Activated B cell treated with CpG ODN at 0.5 μM for 24 hours (primary cell): ENCODE measurements around the gene NBL1. TPM values are rescaled to one million over a fixed set of nuclear protein-coding genes. Genes with fewer than 3 reads are reported as not detected.

Source experiments
- ATAC-seq: fragments of 200-7000 bp; cut with Tn5 transposase; one replicate; pipeline ENCODE4 v1.10.0; 2021; ENCODE audit warnings: low read depth, mild to moderate bottlenecking, moderate library complexity
- CTCF ChIA-PET: fragments of 350-600 bp; sonication (Branson Sonifier 250); formaldehyde crosslinking; loops from one replicate; lab custom pipeline; 2021; ENCODE audit warnings: antibody characterized with exemption; lab: Charles Lee
- POLR2A ChIA-PET: fragments of 350-600 bp; sonication (Branson Sonifier 250); formaldehyde crosslinking; loops from one replicate; lab custom pipeline; 2021; ENCODE audit warnings: antibody characterized with exemption; lab: Charles Lee
- DNase-seq: peaks from one replicate; pipeline ENCODE4 v3.0.0; 2022
- H3K27ac Mint-ChIP-seq: one replicate; pipeline ENCODE4 v1.8.0; 2020; ENCODE audit warnings: mixed read lengths
- H3K27me3 Mint-ChIP-seq: one replicate; pipeline ENCODE4 v1.8.0; 2021; ENCODE audit warnings: mixed read lengths
- H3K36me3 Mint-ChIP-seq: one replicate; pipeline ENCODE4 v1.8.0; 2021; ENCODE audit warnings: low read depth, mixed read lengths
- H3K4me1 Mint-ChIP-seq: one replicate; pipeline ENCODE4 v1.8.0; 2021; ENCODE audit warnings: mixed read lengths
- H3K4me3 Mint-ChIP-seq: one replicate; pipeline ENCODE4 v1.8.0; 2020; ENCODE audit warnings: mild to moderate bottlenecking, mixed read lengths
- H3K9me3 Mint-ChIP-seq: one replicate; pipeline ENCODE4 v1.8.0; 2020; ENCODE audit warnings: mixed read lengths
- intact Hi-C: fragments of 100-400 bp; cut with micrococcal nuclease; formaldehyde crosslinking; loops from one replicate; pipeline ENCODE4 v1.15.1; 2024
- total RNA-seq: library from RNA; stranded (reverse); gene quantifications from 2 replicates; pipeline ENCODE4 v1.2.3, GENCODE V29; 2022
- TF ChIP-seq, protein P1 (sequence below): fragments of 200-600 bp; IDR thresholded peaks from one replicate; pipeline ENCODE4 v1.8.0; 2022; ENCODE audit warnings: antibody characterized with exemption, mild to moderate bottlenecking

The NBL1 gene
- total RNA-seq, 1 donor from 2014 or later: 0.64 TPM

DNA sequence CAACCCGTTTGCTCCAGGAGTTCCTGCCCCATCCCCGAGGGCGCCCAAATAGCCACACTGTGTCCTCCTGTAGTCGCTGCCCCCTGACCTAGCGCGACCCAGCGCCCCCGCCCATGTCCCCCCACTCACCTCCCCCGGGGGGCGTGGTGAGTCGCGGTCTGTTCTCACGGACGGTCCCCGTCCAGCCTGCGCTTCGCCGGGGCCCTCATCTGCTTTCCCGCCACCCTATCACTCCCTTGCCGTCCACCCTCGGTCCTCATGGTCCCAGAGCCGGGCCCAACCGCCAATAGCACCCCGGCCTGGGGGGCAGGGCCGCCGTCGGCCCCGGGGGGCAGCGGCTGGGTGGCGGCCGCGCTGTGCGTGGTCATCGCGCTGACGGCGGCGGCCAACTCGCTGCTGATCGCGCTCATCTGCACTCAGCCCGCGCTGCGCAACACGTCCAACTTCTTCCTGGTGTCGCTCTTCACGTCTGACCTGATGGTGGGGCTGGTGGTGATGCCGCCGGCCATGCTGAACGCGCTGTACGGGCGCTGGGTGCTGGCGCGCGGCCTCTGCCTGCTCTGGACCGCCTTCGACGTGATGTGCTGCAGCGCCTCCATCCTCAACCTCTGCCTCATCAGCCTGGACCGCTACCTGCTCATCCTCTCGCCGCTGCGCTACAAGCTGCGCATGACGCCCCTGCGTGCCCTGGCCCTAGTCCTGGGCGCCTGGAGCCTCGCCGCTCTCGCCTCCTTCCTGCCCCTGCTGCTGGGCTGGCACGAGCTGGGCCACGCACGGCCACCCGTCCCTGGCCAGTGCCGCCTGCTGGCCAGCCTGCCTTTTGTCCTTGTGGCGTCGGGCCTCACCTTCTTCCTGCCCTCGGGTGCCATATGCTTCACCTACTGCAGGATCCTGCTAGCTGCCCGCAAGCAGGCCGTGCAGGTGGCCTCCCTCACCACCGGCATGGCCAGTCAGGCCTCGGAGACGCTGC lies 21.7 kb downstream of the NBL1 start:
- no peaks in the 10 kb centered on the region for H3K9me3 Mint-ChIP-seq
- H3K4me1 Mint-ChIP-seq: peaks cover 23% of the 10 kb centered on the region
- intact Hi-C loops: no loop called here
- H3K27me3 Mint-ChIP-seq: peaks cover 51% of the 10 kb centered on the region
- ATAC-seq (no peak), DNase-seq (no peak)
- H3K27ac Mint-ChIP-seq: no peak overlapping the region
- H3K4me3 Mint-ChIP-seq: peak overlapping the region; percentile 69
- TF ChIP-seq, protein P1, sequence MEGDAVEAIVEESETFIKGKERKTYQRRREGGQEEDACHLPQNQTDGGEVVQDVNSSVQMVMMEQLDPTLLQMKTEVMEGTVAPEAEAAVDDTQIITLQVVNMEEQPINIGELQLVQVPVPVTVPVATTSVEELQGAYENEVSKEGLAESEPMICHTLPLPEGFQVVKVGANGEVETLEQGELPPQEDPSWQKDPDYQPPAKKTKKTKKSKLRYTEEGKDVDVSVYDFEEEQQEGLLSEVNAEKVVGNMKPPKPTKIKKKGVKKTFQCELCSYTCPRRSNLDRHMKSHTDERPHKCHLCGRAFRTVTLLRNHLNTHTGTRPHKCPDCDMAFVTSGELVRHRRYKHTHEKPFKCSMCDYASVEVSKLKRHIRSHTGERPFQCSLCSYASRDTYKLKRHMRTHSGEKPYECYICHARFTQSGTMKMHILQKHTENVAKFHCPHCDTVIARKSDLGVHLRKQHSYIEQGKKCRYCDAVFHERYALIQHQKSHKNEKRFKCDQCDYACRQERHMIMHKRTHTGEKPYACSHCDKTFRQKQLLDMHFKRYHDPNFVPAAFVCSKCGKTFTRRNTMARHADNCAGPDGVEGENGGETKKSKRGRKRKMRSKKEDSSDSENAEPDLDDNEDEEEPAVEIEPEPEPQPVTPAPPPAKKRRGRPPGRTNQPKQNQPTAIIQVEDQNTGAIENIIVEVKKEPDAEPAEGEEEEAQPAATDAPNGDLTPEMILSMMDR: no peak
- ChIA-PET CTCF (no interaction called here), POLR2A (no interaction called here)
- no peaks in the 10 kb centered on the region for H3K36me3 Mint-ChIP-seq

GRCh38 chr1:19668888-19669287 lies 24.8 kb downstream of the NBL1 start:
- no peak overlapping the region for H3K4me3 Mint-ChIP-seq

DNA sequence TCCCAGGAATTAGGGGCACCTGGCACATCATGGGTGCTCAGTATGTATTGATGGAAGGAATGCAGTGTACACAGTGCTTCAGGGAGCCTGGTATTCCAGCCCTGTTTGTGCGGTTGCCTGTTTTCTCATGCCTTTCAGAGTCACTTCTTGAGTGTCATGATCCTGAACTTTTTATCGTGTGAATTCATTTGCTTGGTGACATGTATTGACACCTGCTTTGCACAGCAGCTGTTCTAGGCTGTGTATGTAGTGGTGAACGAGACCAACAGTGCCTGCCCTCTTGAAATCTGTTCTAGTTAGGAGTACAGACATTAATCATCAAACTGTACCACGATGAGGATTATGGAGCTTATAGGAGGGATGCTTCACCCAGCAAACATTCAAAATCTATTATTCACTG lies 26.7 kb downstream of the NBL1 start:
- H3K27me3 Mint-ChIP-seq: peaks cover 47% of the 10 kb centered on the region

More at GRCh38 chr1:19668888-19669287, 24.8 kb downstream of the NBL1 start:
- ChIA-PET POLR2A (no interaction called here), CTCF (interaction anchor here (1.2 kb wide), 1 partner anchor 8 kb away, joined by 3 read pairs; no protein-coding TSS in a partner anchor)
- TF ChIP-seq, protein P1: no peak
- ATAC-seq (no peak), DNase-seq (no peak)
- Mint-ChIP-seq H3K9me3 (no peaks in the 10 kb centered on the region), H3K27me3 (peaks cover 50% of the 10 kb centered on the region), H3K4me1 (peaks cover 20% of the 10 kb centered on the region), H3K27ac (no peak overlapping the region), H3K36me3 (no peaks in the 10 kb centered on the region)
- intact Hi-C loops: no loop called here

GRCh38 chr1:19672237-19672636 lies 28.1 kb downstream of the NBL1 start:
- H3K4me3 Mint-ChIP-seq: no peak overlapping the region
- DNase-seq: no peak
- H3K27me3 Mint-ChIP-seq: peaks cover 37% of the 10 kb centered on the region
- CTCF ChIA-PET: no interaction called here
- TF ChIP-seq, protein P1: no peak
- POLR2A ChIA-PET: interaction anchor here (0.5 kb wide), 1 partner anchor 11 kb away, joined by 3 read pairs; no protein-coding TSS in a partner anchor
- no peaks in the 10 kb centered on the region for H3K36me3 Mint-ChIP-seq
- no peak overlapping the region for H3K27ac Mint-ChIP-seq
- H3K4me1 Mint-ChIP-seq: no peaks in the 10 kb centered on the region
- no peaks in the 10 kb centered on the region for H3K9me3 Mint-ChIP-seq
- no peak for ATAC-seq
- intact Hi-C loops: no loop called here

More for the DNA sequence above, 26.7 kb downstream of the NBL1 start:
- DNase-seq: no peak
- no peak overlapping the region for H3K4me3 Mint-ChIP-seq
- H3K9me3 Mint-ChIP-seq: no peaks in the 10 kb centered on the region
- TF ChIP-seq, protein P1: no peak
- no peaks in the 10 kb centered on the region for H3K36me3 Mint-ChIP-seq
- no peak for ATAC-seq
- ChIA-PET CTCF (no interaction called here), POLR2A (no interaction called here)
- no peak overlapping the region for H3K27ac Mint-ChIP-seq
- H3K4me1 Mint-ChIP-seq: peaks cover 10% of the 10 kb centered on the region
- intact Hi-C loops: no loop called here

DNA sequence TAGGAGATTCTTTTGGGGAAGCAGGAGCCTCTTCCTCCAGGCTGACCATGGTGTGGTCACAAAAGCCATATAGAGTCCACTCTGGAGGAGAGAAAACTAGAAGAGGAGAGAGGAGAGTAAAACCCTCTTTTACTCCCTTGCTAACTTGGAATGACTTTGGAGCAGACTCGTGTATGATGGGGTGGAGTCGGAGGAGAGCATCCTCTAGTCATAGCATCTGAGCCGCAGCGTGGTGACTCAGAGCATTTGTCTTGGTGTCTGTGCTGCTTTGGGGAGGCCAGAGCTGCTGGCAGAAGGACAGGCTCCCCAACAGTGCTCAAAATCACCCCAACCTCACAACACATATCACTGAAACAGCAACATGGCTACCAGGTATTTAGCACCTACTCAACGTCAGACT lies 31.7 kb downstream of the NBL1 start:
- TF ChIP-seq, protein P1: no peak
- ChIA-PET CTCF (interaction anchor here (2.7 kb wide), 1 partner anchor 14 kb away, joined by 9 read pairs; no protein-coding TSS in a partner anchor), POLR2A (no interaction called here)
- DNase-seq (no peak), ATAC-seq (no peak)
- Mint-ChIP-seq H3K36me3 (no peaks in the 10 kb centered on the region), H3K9me3 (no peaks in the 10 kb centered on the region), H3K4me3 (no peak overlapping the region), H3K27ac (no peak overlapping the region), H3K27me3 (peaks cover 18% of the 10 kb centered on the region), H3K4me1 (no peaks in the 10 kb centered on the region)
- intact Hi-C loops: no loop called here
